NCI-H1092 (cell line): ENCODE data around the gene NXN.
A peak's percentile ranks its signal among the peaks of the same experiment; 100 is the strongest.
"Not testable (repeated sequence)": the region's sequence is repeated elsewhere in the genome, so short reads cannot be mapped to it uniquely, and the experiment has no call there.

Source experiments
- DNase-seq: peaks from one replicate; lab custom pipeline; 2025; lab: John Stamatoyannopoulos, UW

Gene NXN

DNA sequence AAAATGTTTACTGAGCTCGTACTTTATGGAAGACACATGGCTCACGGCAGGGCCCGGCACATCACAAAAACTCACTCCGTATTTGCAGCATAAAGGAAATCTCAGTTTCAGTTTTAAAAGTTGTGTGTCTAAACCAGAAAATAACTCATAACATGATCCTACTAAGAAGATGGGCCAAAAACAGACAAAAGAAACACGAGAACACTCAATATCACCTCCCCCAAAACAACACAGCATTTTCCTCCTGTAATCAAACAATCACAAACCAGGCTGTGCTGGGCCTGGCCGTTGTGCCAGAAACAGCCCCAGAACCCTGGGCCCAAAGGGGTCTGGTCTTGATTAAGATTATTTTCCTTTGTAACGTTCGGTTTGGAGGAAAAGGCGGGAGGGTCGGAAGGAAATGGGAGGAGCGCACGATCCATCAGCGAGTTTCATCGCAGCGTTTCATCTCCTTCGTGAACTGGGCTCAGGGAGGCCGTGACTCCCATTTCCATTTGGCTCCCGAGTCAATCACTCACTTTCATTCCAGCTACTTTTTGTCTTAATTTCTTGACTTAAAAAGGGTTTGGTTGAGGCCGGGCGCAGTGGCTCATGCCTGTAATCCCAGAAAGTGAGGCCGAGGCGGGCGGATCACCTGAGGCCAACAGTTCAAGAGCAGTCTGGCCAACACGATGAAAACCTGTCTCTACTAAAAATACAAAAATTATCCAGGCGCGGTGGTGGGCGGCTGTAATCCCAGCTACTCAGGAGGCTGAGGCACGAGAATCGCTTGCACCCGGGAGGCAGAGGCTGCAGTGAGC, 61.4 kb downstream of the NXN start:
- DNase-seq, result no peak

- no peak for DNase-seq
Measured at GRCh38 chr17:917391-917811, 62.2 kb downstream of the NXN start.

- no peak for DNase-seq
Measured at GRCh38 chr17:916315-916714, 63.3 kb downstream of the NXN start.

DNA sequence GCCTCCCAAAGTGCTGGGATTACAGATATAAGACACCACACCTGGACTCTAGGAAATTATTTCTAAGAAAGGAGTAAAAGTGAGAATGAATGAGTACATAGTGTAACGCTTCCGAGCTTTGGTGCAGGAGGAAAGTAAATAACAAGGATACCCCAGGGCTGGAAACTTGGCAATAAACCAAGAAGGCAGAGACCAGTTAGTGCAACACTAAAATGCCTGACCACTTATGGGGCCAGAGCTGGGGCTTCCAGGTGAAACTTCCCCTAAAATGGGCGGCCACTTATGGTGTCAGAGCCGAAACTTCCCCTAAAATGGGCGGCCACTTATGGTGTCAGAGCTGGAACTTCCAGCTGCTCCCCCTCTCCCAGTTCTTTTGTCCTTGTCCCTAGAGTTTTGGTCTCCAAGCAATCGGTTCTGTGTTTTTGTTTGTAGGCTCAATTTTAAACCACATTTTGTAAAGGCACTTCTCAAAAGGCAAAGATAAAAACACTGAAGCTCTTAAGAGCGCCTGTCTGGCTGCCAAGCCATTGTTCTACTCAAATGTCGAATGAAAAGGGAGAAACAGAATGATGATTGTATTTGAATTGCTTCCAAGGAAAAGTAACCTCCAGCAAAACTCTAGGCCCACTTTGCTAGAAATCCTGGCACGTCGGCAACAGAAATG, 63.9 kb downstream of the NXN start:
- peak; percentile 31 for DNase-seq

DNA sequence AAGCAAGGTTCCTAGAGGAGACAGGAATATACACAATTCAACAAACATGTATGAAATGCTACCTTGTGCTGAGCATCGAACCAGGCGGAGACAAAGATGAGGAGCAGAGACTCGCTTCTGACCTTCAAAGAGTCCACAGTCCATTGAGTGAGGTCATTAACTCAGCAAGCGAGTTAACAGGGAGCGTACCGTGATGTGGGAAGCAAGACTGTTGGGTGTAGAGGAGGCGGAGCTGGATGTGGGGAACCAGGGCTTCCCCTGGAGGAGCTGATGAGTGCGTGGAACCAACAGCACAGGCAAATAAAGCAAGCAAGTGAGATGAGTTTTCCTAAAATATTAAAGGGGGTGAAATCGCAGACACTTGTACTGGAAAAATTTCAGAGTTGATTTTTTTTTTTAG, 65.0 kb downstream of the NXN start:
- DNase-seq, result no peak

DNA sequence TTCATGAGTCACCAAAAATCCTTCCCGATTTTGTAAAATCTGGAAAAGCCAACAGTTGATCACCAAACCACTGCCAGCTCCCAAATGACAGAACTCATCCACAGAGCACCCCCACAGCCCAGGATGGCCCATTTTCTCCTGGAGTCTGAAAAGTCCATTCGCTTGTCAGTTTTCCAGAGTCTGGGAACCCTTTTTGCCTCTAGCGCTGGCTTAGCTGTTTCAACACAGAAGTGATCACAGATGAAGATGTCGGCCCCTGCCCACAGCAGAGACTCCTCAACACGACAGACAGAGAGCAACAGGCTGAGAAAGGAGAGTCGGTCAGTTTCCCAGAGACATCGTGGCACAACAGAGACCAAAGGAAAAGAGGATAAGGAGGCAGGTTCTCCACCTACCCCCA, 66.4 kb downstream of the NXN start:
- DNase-seq, result no peak

- DNase-seq, result no peak
Measured at GRCh38 chr17:909642-910323, 69.8 kb downstream of the NXN start.

- no peak for DNase-seq
Measured at GRCh38 chr17:907725-908124, 71.9 kb downstream of the NXN start.

GRCh38 chr17:905708-906107, 73.9 kb downstream of the NXN start:
- DNase-seq, result not testable (repeated sequence)

DNA sequence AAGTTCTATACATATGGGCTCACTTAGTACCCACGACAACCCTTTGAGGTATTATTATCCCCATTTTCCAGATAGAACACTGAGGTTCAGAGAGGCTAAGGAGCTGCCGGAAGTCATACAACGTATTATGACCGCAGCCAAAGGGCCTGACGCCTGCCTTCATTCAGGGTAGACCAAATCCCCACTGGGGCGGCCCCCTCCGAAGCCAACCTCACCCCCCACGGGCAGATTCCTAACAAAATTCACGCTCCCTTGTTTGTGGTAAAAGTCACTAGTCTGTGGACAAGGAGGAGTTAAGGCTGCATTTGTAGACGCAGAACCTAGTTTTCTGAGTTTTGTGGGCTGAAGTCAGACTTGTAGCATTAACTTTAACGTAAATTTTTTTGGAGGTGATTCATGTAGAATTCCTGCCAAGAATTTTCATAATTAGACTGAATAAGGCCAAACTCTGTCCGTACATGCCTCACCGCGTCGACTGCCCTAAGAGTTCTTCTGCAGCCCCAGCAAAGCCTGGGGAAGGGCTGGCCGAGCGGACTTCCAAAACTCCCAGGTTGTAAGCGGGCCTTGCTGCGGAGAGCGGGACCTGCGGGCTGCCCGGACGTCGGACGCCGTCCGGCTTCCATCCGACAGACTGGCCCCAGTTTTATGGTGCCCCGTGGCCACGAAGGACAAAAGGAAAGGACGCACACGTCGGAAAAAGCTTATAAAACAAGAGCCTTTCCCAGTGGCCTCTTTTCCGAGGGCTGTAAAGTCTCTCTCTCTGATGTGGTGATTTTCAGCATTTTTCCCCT, 75.7 kb downstream of the NXN start:
- no peak for DNase-seq

DNA sequence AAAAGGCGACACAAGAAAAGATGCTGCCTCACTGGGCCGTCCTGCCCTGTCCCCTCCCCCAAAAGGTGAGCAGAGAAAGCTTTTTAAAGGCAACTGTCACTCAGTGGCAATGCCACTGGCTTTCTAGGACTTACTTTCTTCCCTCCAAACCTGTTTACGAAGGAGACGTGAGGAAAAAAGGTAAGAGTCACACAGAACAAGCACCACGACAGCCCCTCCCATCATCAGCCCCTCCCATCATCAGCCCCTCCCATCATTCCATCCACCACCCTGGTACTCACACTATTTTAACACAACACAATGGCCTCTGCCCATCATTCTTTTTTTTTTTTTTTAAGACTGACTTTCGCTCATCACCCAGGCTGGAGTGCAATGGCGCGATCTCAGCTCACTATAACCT, 77.1 kb downstream of the NXN start:
- DNase-seq, result no peak

- no peak for DNase-seq
Measured at GRCh38 chr17:901964-902363, 77.6 kb downstream of the NXN start.

DNA sequence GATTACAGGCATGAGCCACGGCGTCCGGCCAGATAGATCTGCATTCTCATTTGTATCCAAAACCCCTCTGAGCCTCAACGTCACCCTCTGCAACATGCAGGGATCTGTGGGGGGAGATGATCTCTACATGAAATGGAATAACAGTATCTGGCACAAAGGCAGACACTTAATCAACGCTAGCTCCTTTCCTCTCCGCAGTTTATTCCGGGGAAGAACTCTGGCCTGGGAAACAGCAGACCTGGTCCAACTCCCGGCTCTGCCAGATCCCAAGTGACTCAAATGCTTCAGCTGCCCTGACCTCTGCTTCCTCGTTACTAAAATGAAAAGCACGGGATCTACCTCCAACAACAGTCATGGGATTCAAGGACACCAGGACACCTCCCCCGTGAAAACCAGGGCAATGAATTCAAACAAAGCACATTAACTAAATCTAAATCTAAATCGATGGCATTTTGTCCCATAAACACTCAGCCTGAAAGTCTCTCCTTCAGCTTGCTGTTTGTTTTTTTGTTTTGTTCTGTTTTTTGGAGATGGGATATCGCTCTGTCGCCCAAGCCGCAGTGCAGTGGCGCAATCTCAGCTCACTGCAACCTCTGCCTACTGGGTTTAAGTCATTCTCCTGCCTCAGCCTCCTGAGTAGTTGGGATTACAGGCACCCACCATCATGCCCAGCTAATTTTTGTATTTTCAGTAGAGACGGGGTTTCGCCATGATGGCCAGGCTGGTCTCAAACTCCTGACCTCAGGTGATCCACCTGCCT, 78.2 kb downstream of the NXN start:
- DNase-seq, result no peak

DNA sequence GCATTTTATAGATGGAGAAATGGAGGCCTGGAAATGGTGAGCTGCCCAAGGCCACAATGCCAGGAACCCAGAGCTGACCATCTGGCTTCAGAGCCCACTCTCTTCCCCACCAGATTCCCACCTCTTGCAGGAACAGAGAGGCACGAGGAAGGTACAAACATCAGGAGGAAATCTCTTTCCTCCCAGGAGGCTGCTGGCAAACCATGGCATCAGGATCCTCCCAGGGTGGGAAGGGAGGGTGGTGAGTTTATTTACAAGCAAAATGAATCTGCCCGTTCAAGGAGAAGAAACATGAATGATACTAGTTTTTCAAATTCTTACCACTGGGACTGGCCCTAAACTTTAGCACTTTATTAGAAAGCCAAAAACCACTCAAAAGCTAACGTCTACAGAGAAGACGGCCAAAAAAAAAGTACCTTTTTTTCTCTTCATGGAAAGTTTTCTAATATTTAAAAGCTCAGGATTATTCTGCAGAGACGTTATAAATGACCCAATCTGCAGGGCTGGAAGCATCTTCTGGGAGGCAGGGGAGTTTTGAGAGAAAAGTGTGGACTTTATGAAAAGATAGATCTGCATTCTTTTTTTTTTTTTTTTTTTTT, 79.1 kb downstream of the NXN start:
- no peak for DNase-seq

- DNase-seq, result no peak
Measured at GRCh38 chr17:897970-898619, 81.5 kb downstream of the NXN start.

DNA sequence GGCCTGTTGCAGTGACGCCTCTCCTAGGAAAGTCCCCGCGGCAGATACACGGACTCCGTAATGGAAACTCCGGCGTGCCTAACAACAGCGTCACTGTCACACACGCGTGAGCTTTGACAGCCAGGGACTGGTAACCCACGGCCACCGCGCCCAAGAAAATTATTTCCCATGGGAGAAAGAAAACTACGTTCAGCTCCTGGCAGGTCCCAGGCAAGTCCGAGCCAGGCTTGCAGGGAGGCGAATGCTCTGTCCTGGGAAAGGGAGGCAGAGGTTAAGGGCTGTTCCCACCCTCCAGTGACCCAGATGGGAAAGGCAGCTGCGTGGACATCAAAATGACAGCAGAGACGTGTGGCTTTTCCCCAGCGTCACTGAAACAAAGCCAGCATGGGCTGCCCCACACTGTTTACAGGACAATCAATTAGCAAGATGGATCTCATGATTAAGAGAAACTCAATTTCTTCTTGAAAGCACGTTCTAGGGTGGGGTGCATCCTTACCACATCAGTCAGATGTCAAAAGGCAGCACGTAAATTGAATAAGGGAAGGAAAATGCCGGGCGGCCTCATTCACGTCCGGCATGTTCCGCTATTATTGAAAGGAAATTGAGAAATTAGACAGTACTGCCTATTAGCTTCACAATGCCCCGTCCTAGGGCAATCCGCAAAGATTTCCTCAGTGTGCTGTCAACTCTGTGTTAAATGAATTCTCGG, 82.5 kb downstream of the NXN start:
- DNase-seq, result no peak

DNA sequence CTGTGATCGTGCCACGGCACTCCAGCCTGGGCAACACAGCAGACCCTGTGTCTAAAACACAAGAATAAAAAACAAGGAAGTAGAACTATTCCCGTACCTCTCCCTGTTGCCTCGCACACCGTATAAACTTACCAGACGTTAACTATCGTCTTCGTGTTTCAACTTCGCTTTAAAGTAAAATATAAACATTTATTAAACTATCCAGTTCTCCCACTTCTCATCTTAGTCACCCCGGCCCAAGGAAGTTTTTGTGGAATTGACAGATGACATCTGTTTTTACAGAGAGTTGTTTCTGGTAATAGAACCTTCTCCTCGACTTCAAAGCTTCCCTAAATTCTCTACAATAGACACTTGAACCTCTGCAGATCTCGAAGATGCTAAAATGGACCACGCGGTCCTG, 83.1 kb downstream of the NXN start:
- no peak for DNase-seq

- DNase-seq, result no peak
Measured at GRCh38 chr17:892958-893357, 86.6 kb downstream of the NXN start.

GRCh38 chr17:888998-889441, 90.6 kb downstream of the NXN start:
- DNase-seq, result no peak
